Measurements from ENCODE around the gene CEP83.

CEP83 gene

GRCh38 chr12:94297876-94298505, 161.7 kb downstream of the CEP83 start:
- DNase-seq = no peak

GRCh38 chr12:94297096-94297699, 162.5 kb downstream of the CEP83 start:
- no peak for DNase-seq

GRCh38 chr12:94290353-94290752, 169.3 kb downstream of the CEP83 start:
- no peak for DNase-seq

- no peak for DNase-seq
These were observed 170.0 kb downstream of the CEP83 start for GRCh38 chr12:94289461-94290312.

GRCh38 chr12:94287245-94287628, 172.4 kb downstream of the CEP83 start:
- DNase-seq = no peak

GRCh38 chr12:94286583-94287244, 173.0 kb downstream of the CEP83 start:
- DNase-seq = no peak

GRCh38 chr12:94285943-94286582, 173.6 kb downstream of the CEP83 start:
- no peak for DNase-seq

GRCh38 chr12:94284859-94285258, 174.8 kb downstream of the CEP83 start:
- no peak for DNase-seq

GRCh38 chr12:94284046-94284445, 175.6 kb downstream of the CEP83 start:
- DNase-seq = no peak

GRCh38 chr12:94282675-94283074, 177.0 kb downstream of the CEP83 start:
- DNase-seq = peak; percentile 55

- DNase-seq = no peak
These were observed 179.6 kb downstream of the CEP83 start for GRCh38 chr12:94280063-94280462.

- no peak for DNase-seq
These were observed 182.2 kb downstream of the CEP83 start for GRCh38 chr12:94277426-94278000.

GRCh38 chr12:94276725-94277124, 182.9 kb downstream of the CEP83 start:
- DNase-seq = no peak

- DNase-seq = no peak
These were observed 186.4 kb downstream of the CEP83 start for GRCh38 chr12:94273272-94273671.

GRCh38 chr12:94272280-94272679, 187.4 kb downstream of the CEP83 start:
- DNase-seq = no peak

GRCh38 chr12:94271351-94271750, 188.3 kb downstream of the CEP83 start:
- DNase-seq = peak; percentile 47

- peak; percentile 43 for DNase-seq
These were observed 190.2 kb downstream of the CEP83 start for GRCh38 chr12:94269316-94269999.

GRCh38 chr12:94267921-94268471, 191.7 kb downstream of the CEP83 start:
- no peak for DNase-seq

GRCh38 chr12:94267537-94267872, 192.2 kb downstream of the CEP83 start:
- DNase-seq = no peak

GRCh38 chr12:94266796-94267536, 192.7 kb downstream of the CEP83 start:
- DNase-seq = no peak

Measured in activated CD4-positive, alpha-beta T cell treated with anti-CD3 and anti-CD28 coated beads, Interleukin-2, Interleukin-6, amounts not matched to agents 100 ng/mL and 50 ng/mL, durations not matched to agents 16 hours and 8 hours (primary cell).